Heart right ventricle (tissue), 16 donors: ENCODE data around the gene RUVBL1. TPM values are rescaled to one million over a fixed set of nuclear protein-coding genes. Genes with fewer than 3 reads are reported as not detected.
"Not testable (repeated sequence)": the region's sequence is repeated elsewhere in the genome, so short reads cannot be mapped to it uniquely, and the experiment has no call there.

Experiments
- ATAC-seq, 8 donors: fragments of 200-7000 bp; cut with Tn5 transposase; one replicate each; pipeline ENCODE4 v1.9.1; 2020; ENCODE audit warnings: mild to moderate bottlenecking in 8 of 8, moderate library complexity in 8 of 8, moderate number of reproducible peaks in 1 of 8
- DNase-seq, 2 donors: peaks; one replicate each; pipeline ENCODE4 v3.0.0-alpha.2; 2020
- H3K27ac ChIP-seq, 10 donors: fragments of 200-600 bp; sonication (generic) in 2 of 10; one replicate each; pipeline versions ENCODE4 v1.5.0 to v1.8.0; 2020 to 2022; ENCODE audit warnings: mild to moderate bottlenecking in 3 of 10
- H3K27me3 ChIP-seq, 7 donors: fragments of 200-600 bp; one replicate each; pipeline ENCODE4 v1.8.0; 2021 to 2022; ENCODE audit warnings: mild to moderate bottlenecking in 2 of 7
- H3K36me3 ChIP-seq, 9 donors: fragments of 200-600 bp; sonication (generic) in 1 of 9; one replicate each; pipeline versions ENCODE4 v1.5.0 to v1.8.0; 2020 to 2022; ENCODE audit warnings: mild to moderate bottlenecking in 2 of 9
- H3K4me1 ChIP-seq, 9 donors: fragments of 200-600 bp; sonication (generic) in 1 of 9; one replicate each; pipeline versions ENCODE4 v1.5.0 to v1.8.0; 2020 to 2022; ENCODE audit warnings: mild to moderate bottlenecking in 4 of 9
- H3K4me3 ChIP-seq, 10 donors: fragments of 200-600 bp; sonication (generic) in 2 of 10; one replicate each; pipeline versions ENCODE4 v1.5.0 to v1.8.0; 2020 to 2022; ENCODE audit warnings: mild to moderate bottlenecking in 7 of 10, moderate library complexity in 2 of 10
- H3K9me3 ChIP-seq, 11 donors: fragments of 200-600 bp in 10 of 11; sonication (generic) in 2 of 11; one replicate each; pipeline versions ENCODE4 v1.5.0 to v1.8.0; 2013 to 2022; ENCODE audit warnings: mild to moderate bottlenecking in 2 of 11, control low read depth in 1 of 11, moderate library complexity in 1 of 11
- WGBS, 2 donors: extraction: QIAGEN DNeasy Blood & Tissue Kit; methylation state at CpG; one replicate each; pipeline ENCODE4 v1.1.7; 2013; ENCODE audit warnings: inconsistent platforms in 1 of 2; 5-methylcytosine and 5-hydroxymethylcytosine counted together
- intact Hi-C, 10 donors: fragments of 100-400 bp; cut with DNase I; formaldehyde crosslinking; loops; one replicate each; pipeline versions ENCODE4 v1.11.1 to v1.14.2; 2022
- polyA plus RNA-seq, 2 donors: library from polyadenylated mRNA; stranded (reverse); fragments of 200-250 nt; gene quantifications; one replicate each; pipeline ENCODE4 v1.2.3, GENCODE V29; 2013
- total RNA-seq, 10 donors: library from RNA; stranded (reverse); fragmentation: NEBNext Ultra II Directional in 3 of 10; extraction: Animal tissue kit (Norgen Biotek cat#: 25700) in 3 of 10; gene quantifications; one replicate each; pipeline versions ENCODE4 v1.2.1 to v1.2.4, GENCODE V29; 2021 to 2023
- TF ChIP-seq, protein P1 (sequence below), 9 donors: fragments of 200-600 bp; sonication (generic) in 2 of 9; IDR thresholded peaks; one replicate each; pipeline versions ENCODE4 v1.5.0 to v1.8.0; 2021 to 2022; ENCODE audit warnings: antibody characterized with exemption in 9 of 9, mild to moderate bottlenecking in 5 of 9, moderate library complexity in 1 of 9
- donor health status: Arrhythmogenic right ventricular cardiomyopathy.
- donor health status: ischemic (EF 13 %, LVEDD 7.1; RV severe dilation, severe dysfunction).
- donor health status: healthy with polysubstance abuse.
- donor health status: DM: no; HTN: yes; CAD: no.
- donor health status: DM: no; HTN: no; CAD: no.
- donor health status: ischemic (EF 25% LVEDD 6.9; RV normal size, moderate dysfunction).
- donor health status: ischemic (EF 25% LVEDD 5.7; RV mildly dilated, moderate dysfunction).
- donor health status: healthy.
- donor health status: DM: yes; HTN: yes; CAD: no.
- donor health status: Ischemic cardiomyopathy.
- donor health status: ischemic (EF 35%, LVEDD 5.7; RV mildly dilated, moderate dysfunction).
- donor health status: nonischemic (EF 11% LVEDD 7.7; RV severe dilation, severe dysfunction).
- donor health status: DM: yes; HTN: yes; CAD: no.
- donor health status: PGD.
- donor health status: ischemic (EF 29% LVEDD 5.4; RV normal size, mild dysfunction).
- donor health status: nonischemic (EF 23%, LVEDD 6.1; RV moderate dilation, normal function).

RUVBL1 gene
- total and polyA plus RNA-seq, 12 donors: 9.4 to 38.5 (median 25.6) TPM

DNA sequence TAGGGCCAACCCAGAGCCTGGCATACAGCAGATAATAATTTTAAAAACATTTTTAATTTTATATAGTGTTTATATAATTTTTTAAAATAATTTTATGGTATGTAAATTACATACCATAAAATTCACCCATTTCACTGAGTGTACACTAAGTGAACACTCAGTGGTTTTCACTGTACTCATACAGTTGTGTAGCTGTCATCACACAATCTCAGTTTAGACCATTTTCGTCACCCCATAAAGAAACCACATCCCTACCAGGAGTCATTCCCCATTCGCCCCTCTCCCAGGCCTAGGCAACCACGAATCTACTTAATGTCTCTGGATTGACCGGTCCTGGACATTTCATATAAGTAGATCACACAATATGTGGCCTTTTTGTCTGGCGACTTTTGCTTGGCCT, 39.8 kb upstream of the RUVBL1 start:
- DNase-seq: no peak

GRCh38 chr3:128160661-128161060, 37.0 kb upstream of the RUVBL1 start:
- no peak for ATAC-seq
- Histone ChIP-seq H3K9me3 (peaks cover 0 to 9% (median 0%) of the 10 kb centered on the region in 11 donors), H3K4me1 (peaks cover 0 to 33% (median 7%) of the 10 kb centered on the region in 9 donors), H3K27me3 (no peaks in the 10 kb centered on the region), H3K4me3 (no peak overlapping the region), H3K27ac (no peak overlapping the region), H3K36me3 (peaks cover 0 to 29% (median 12%) of the 10 kb centered on the region in 9 donors)
- WGBS, 2 donors: 87 to 92% methylated on average over 5 of the region's 5 CpGs
- DNase-seq: no peak
- TF ChIP-seq, protein P1, sequence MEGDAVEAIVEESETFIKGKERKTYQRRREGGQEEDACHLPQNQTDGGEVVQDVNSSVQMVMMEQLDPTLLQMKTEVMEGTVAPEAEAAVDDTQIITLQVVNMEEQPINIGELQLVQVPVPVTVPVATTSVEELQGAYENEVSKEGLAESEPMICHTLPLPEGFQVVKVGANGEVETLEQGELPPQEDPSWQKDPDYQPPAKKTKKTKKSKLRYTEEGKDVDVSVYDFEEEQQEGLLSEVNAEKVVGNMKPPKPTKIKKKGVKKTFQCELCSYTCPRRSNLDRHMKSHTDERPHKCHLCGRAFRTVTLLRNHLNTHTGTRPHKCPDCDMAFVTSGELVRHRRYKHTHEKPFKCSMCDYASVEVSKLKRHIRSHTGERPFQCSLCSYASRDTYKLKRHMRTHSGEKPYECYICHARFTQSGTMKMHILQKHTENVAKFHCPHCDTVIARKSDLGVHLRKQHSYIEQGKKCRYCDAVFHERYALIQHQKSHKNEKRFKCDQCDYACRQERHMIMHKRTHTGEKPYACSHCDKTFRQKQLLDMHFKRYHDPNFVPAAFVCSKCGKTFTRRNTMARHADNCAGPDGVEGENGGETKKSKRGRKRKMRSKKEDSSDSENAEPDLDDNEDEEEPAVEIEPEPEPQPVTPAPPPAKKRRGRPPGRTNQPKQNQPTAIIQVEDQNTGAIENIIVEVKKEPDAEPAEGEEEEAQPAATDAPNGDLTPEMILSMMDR (IDR thresholded peaks at IDR 0.05): no peak
- intact Hi-C loops: no loop called here

More for the DNA sequence above, 39.8 kb upstream of the RUVBL1 start:
- intact Hi-C loops: no loop called here
- TF ChIP-seq, protein P1 (IDR thresholded peaks at IDR 0.05): no peak
- no peaks in the 10 kb centered on the region for H3K9me3 ChIP-seq
- H3K27ac ChIP-seq: no peak overlapping the region
- WGBS, 2 donors: 70 to 95% methylated on average over 5 of the region's 5 CpGs
- peaks cover 0 to 18% (median 0%) of the 10 kb centered on the region in 9 donors for H3K36me3 ChIP-seq
- ATAC-seq: no peak
- H3K4me3 ChIP-seq: no peak overlapping the region
- peaks cover 0 to 31% (median 15%) of the 10 kb centered on the region in 9 donors for H3K4me1 ChIP-seq
- H3K27me3 ChIP-seq: no peaks in the 10 kb centered on the region

DNA sequence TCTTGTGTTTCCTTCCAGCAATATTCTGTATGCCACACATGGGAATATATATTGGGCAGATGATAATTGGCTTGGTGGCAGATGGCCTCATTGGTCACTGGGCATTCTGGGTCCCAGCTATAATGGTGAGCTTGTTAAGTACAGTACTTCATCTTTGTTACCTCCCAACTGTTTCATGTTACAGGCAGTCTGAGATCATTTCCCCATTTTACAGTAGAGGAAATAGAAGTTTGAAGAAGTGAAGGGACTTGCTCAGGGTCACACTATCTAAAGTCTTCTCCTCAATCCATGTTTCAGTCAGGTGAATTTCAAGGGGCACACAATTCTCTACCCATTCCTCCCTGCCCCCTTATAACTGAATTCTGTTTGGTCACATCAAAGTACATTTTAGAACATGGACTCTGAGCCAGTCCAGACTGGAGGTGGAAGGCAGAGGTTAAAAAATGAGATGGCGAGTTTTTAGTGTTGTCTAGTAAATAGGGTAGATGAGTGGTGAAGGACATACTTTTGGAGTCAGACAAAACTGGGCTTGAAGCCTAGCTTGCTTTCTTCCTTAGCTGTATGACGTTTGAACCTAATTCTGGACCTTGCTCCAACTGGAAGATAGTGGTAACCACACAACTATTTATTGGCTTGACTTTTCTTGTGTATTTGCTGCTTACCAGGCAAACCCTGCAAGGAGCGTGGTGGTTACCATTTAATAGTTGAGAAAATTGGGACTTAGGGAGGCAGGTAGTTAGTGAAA, 32.2 kb upstream of the RUVBL1 start:
- ATAC-seq: peak in 7 of 8 donors; percentile 36 to 81 (median 64)
- Histone ChIP-seq H3K27ac (peak overlapping the region in 9 of 10 donors; percentile 25 to 98 (median 67)), H3K36me3 (peaks cover 0 to 29% (median 12%) of the 10 kb centered on the region in 9 donors), H3K27me3 (no peaks in the 10 kb centered on the region), H3K4me1 (peaks cover 6 to 43% (median 25%) of the 10 kb centered on the region in 9 donors), H3K9me3 (peaks cover 0 to 9% (median 0%) of the 10 kb centered on the region in 11 donors), H3K4me3 (no peak overlapping the region)
- WGBS, 2 donors: 45 to 64% methylated on average over 3 of the region's 3 CpGs
- intact Hi-C loops: no loop called here
- peak in 1 of 2 donors; percentile 37 for DNase-seq
- TF ChIP-seq, protein P1 (IDR thresholded peaks at IDR 0.05): no peak

DNA sequence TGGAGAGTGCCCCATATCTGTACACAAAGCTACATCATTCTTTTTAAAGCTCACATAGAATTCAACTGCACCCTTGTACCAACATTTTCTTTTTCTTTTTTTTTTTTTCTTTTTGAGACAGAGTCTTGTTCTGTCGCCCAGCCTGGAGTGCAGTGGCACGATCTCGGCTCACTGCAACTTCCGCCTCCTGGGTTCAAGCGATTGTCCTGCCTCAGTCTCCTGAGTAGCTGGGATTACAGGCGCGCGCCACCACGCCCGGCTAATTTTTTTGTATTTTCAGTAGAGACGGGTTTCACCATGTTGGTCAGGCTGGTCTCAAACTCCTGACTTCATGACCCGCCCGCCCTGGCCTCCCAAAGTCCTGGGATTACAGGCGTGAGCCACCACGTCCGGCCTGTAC, 30.7 kb upstream of the RUVBL1 start:
- intact Hi-C loops, H3K9me3 ChIP-seq, ATAC-seq, DNase-seq, H3K27me3 ChIP-seq: not testable (repeated sequence)
- H3K4me1 ChIP-seq: peaks cover 6 to 31% (median 24%) of the 10 kb centered on the region in 9 donors
- peak overlapping the region in 9 of 10 donors; percentile 89 to 98 (median 94) for H3K27ac ChIP-seq
- 90 to 91% methylated on average over 16 of the region's 16 CpGs for WGBS, 2 donors
- H3K36me3 ChIP-seq: peaks cover 0 to 28% (median 12%) of the 10 kb centered on the region in 9 donors
- peak overlapping the region; percentile 69 to 99 (median 95) for H3K4me3 ChIP-seq
